ENCODE data around the gene GRK5. TPM values are rescaled to one million over a fixed set of nuclear protein-coding genes. Genes with fewer than 3 reads are reported as not detected.

The GRK5 gene
- polyA plus RNA-seq, 1 donor from 2014 or later, result 34.9 TPM

- Histone ChIP-seq H3K9me2 (ENCODE audit: insufficient read depth, low read length) (no peaks in the 10 kb centered on the region), H3F3A (ENCODE audit: insufficient read depth, low read length, poor library complexity, severe bottlenecking) (no peaks in the 10 kb centered on the region), H3K9ac (ENCODE audit: low read length) (no peak overlapping the region), H3K4me2 (ENCODE audit: low read length) (no peak overlapping the region), H3K9me3 (ENCODE audit: low read length) (peaks cover 7% of the 10 kb centered on the region), H3K4me3 (ENCODE audit: low read length) (no peak overlapping the region), H3K79me2 (replicated peaks; ENCODE audit: insufficient read depth, low read length) (no peaks in the 10 kb centered on the region), H3K27me3 (ENCODE audit: insufficient read depth, low read depth, low read length) (no peaks in the 10 kb centered on the region), H3K36me3 (ENCODE audit: insufficient read depth, low read length) (no peaks in the 10 kb centered on the region), H4K20me1 (ENCODE audit: insufficient read depth) (no peaks in the 10 kb centered on the region), H2AFZ (ENCODE audit: low read depth, low read length) (no peak overlapping the region), H3K27ac (ENCODE audit: low read length) (no peak overlapping the region)
- TF ChIP-seq TAF1 (IDR thresholded peaks at IDR 0.05; ENCODE audit: low read depth), result no peak
- TF ChIP-seq, protein P1, sequence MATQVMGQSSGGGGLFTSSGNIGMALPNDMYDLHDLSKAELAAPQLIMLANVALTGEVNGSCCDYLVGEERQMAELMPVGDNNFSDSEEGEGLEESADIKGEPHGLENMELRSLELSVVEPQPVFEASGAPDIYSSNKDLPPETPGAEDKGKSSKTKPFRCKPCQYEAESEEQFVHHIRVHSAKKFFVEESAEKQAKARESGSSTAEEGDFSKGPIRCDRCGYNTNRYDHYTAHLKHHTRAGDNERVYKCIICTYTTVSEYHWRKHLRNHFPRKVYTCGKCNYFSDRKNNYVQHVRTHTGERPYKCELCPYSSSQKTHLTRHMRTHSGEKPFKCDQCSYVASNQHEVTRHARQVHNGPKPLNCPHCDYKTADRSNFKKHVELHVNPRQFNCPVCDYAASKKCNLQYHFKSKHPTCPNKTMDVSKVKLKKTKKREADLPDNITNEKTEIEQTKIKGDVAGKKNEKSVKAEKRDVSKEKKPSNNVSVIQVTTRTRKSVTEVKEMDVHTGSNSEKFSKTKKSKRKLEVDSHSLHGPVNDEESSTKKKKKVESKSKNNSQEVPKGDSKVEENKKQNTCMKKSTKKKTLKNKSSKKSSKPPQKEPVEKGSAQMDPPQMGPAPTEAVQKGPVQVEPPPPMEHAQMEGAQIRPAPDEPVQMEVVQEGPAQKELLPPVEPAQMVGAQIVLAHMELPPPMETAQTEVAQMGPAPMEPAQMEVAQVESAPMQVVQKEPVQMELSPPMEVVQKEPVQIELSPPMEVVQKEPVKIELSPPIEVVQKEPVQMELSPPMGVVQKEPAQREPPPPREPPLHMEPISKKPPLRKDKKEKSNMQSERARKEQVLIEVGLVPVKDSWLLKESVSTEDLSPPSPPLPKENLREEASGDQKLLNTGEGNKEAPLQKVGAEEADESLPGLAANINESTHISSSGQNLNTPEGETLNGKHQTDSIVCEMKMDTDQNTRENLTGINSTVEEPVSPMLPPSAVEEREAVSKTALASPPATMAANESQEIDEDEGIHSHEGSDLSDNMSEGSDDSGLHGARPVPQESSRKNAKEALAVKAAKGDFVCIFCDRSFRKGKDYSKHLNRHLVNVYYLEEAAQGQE (IDR thresholded peaks at IDR 0.05; ENCODE audit: borderline replicate concordance), result no peak
- TF ChIP-seq MXI1 (conservative IDR thresholded peaks at IDR 0.05; ENCODE audit: poor library complexity, severe bottlenecking), result no peak
- TF ChIP-seq POLR2AphosphoS5 (IDR thresholded peaks at IDR 0.05), result no peak
- no peak for TF ChIP-seq EZH2 (IDR thresholded peaks at IDR 0.05; ENCODE audit: borderline replicate concordance, insufficient read depth, low read length, poor library complexity, severe bottlenecking)
- TF ChIP-seq RAD21 (conservative IDR thresholded peaks at IDR 0.05), result no peak
- no peak for TF ChIP-seq SMC3 (conservative IDR thresholded peaks at IDR 0.05; ENCODE audit: poor library complexity)
- TF ChIP-seq EP300 (conservative IDR thresholded peaks at IDR 0.05; ENCODE audit: poor library complexity, severe bottlenecking), result no peak
- TF ChIP-seq, protein P2, sequence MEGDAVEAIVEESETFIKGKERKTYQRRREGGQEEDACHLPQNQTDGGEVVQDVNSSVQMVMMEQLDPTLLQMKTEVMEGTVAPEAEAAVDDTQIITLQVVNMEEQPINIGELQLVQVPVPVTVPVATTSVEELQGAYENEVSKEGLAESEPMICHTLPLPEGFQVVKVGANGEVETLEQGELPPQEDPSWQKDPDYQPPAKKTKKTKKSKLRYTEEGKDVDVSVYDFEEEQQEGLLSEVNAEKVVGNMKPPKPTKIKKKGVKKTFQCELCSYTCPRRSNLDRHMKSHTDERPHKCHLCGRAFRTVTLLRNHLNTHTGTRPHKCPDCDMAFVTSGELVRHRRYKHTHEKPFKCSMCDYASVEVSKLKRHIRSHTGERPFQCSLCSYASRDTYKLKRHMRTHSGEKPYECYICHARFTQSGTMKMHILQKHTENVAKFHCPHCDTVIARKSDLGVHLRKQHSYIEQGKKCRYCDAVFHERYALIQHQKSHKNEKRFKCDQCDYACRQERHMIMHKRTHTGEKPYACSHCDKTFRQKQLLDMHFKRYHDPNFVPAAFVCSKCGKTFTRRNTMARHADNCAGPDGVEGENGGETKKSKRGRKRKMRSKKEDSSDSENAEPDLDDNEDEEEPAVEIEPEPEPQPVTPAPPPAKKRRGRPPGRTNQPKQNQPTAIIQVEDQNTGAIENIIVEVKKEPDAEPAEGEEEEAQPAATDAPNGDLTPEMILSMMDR (IDR thresholded peaks at IDR 0.05; ENCODE audit: poor library complexity, severe bottlenecking), result no peak
Observed at GRCh38 chr10:119353421-119353820, 146.1 kb downstream of the GRK5 start.

DNA sequence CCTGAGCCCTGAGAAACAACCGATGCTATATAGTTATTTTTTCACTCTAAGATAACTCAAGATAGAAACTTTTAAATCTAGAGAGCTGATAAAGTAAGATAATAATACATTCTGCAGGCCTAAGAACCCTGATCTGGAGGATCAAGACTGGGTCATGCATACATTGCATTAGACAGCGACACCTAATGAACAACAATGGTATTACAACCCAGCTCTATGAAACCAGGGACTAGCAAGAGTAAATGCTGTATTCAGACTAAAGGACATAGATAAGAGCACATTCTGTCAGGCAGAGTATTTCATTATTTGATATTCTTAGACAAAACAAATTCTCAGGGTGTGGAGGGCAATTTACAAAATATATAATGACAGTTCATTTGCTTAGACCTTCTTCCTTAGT lies 148.6 kb downstream of the GRK5 start:
- no peak for TF ChIP-seq EZH2 (IDR thresholded peaks at IDR 0.05; ENCODE audit: borderline replicate concordance, insufficient read depth, low read length, poor library complexity, severe bottlenecking)
- no peak for TF ChIP-seq TAF1 (IDR thresholded peaks at IDR 0.05; ENCODE audit: low read depth)
- no peak for TF ChIP-seq RAD21 (conservative IDR thresholded peaks at IDR 0.05)
- TF ChIP-seq, protein P2 (IDR thresholded peaks at IDR 0.05; ENCODE audit: poor library complexity, severe bottlenecking), result peak; percentile 37
- no peak for TF ChIP-seq MXI1 (conservative IDR thresholded peaks at IDR 0.05; ENCODE audit: poor library complexity, severe bottlenecking)
- TF ChIP-seq, protein P1 (IDR thresholded peaks at IDR 0.05; ENCODE audit: borderline replicate concordance), result no peak
- no peak for TF ChIP-seq EP300 (conservative IDR thresholded peaks at IDR 0.05; ENCODE audit: poor library complexity, severe bottlenecking)
- TF ChIP-seq POLR2AphosphoS5 (IDR thresholded peaks at IDR 0.05), result no peak
- Histone ChIP-seq H3K9me3 (ENCODE audit: low read length) (peaks cover 7% of the 10 kb centered on the region), H4K20me1 (ENCODE audit: insufficient read depth) (no peaks in the 10 kb centered on the region), H3K9ac (ENCODE audit: low read length) (no peak overlapping the region), H3K4me2 (ENCODE audit: low read length) (no peak overlapping the region), H3K27me3 (ENCODE audit: insufficient read depth, low read depth, low read length) (no peaks in the 10 kb centered on the region), H3K4me3 (ENCODE audit: low read length) (no peak overlapping the region), H3K27ac (ENCODE audit: low read length) (no peak overlapping the region), H3K9me2 (ENCODE audit: insufficient read depth, low read length) (no peaks in the 10 kb centered on the region), H3K36me3 (ENCODE audit: insufficient read depth, low read length) (no peaks in the 10 kb centered on the region), H2AFZ (ENCODE audit: low read depth, low read length) (no peak overlapping the region), H3K79me2 (replicated peaks; ENCODE audit: insufficient read depth, low read length) (no peaks in the 10 kb centered on the region), H3F3A (ENCODE audit: insufficient read depth, low read length, poor library complexity, severe bottlenecking) (no peaks in the 10 kb centered on the region)
